Activated naive CD4-positive, alpha-beta T cell treated with anti-CD3 and anti-CD28 coated beads, Interleukin-2, amount 50 U/mL, for 16 hours (primary cell): Measurements from ENCODE around the gene C1QTNF6.
A peak's percentile ranks its signal among the peaks of the same experiment; 100 is the strongest.
"Not testable (repeated sequence)": the region's sequence is repeated elsewhere in the genome, so short reads cannot be mapped to it uniquely, and the experiment has no call there.

ENCODE experiments used
- DNase-seq: peaks from one replicate; pipeline ENCODE4 v3.0.0-alpha.2; 2020

Gene C1QTNF6

DNA sequence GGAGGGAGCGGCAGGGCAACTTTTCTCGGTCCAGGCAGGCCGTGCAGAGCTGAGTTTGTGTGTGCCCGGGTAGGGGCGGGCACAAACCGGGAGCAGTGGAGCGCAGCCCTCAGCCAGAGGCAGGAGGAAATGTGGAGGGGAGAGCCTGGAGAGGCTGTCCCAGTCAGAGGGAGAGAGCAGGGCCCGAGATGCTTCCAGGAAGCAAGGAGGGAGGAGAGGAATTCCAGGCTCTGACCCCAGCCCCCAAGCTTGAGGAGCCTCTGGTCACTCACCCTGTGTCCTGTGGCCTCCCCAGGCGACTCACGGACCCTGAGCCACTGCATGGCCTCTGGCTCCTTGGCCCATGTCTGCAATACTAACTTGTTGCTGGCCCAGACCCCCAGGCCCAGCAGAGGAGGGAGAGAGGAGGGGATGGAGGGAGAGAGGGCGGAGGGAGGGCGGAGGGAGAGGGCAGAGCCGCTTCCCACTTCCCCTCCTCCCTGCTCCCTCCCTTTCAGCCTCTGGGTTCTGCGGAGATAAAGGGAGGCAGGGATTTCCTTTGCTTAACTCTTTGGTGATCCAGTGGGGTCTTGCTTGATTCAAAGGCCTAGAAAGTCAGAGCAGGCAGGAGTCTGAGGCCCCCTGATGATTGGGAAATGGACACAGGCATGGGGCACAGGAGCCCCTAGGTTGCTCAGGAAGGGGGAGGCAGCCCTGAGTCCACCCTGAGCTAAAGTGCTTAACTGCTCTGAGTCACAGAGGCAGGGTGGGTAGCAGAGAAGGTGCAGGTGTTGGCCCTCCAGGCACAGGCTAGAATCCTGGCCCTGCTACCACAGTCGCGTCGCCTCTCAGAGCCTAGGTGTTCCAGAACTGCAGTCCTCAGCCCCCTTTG is at the start of gene C1QTNF6:
Gene C1QTNF6, minus strand, starts transcription at position 357 of the 871 bp plus-strand sequence. Its CDS starts 34 bp downstream, at position 323.
- no peak for DNase-seq

DNA sequence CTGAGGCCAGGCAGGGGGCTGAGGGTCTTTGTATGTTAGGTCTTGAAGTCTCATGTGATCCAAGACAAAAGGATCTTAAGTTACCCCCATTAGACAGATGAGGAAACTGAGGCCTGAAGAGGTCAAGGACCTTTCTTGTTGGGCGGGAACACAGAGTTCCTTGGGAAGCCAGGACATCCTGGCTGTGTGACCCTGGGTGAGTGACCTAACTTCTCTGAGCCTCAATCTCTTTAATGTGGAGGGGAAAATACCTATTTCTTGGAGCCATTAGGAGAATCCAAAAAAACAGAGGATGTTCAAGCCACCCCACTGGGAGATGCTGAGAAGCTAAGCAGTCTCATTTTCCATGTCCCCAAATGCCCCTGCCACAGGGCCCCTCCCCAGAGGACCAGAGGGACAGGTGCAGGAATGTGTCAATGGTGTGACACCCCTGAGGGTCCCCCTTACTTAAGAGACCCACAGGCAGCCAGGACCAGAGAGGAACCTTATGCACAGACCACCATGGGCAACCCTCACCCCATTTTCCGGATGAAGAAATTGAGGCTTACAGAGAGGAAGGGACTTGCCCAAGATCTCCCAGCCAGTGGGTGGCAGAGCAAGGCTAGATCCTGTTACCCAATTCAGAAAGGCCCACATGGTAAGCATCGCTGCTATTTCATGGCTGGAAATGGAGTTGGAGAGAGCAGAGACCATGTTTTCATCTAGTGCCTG is 48.0 kb upstream of the C1QTNF6 start:
- no peak for DNase-seq

DNA sequence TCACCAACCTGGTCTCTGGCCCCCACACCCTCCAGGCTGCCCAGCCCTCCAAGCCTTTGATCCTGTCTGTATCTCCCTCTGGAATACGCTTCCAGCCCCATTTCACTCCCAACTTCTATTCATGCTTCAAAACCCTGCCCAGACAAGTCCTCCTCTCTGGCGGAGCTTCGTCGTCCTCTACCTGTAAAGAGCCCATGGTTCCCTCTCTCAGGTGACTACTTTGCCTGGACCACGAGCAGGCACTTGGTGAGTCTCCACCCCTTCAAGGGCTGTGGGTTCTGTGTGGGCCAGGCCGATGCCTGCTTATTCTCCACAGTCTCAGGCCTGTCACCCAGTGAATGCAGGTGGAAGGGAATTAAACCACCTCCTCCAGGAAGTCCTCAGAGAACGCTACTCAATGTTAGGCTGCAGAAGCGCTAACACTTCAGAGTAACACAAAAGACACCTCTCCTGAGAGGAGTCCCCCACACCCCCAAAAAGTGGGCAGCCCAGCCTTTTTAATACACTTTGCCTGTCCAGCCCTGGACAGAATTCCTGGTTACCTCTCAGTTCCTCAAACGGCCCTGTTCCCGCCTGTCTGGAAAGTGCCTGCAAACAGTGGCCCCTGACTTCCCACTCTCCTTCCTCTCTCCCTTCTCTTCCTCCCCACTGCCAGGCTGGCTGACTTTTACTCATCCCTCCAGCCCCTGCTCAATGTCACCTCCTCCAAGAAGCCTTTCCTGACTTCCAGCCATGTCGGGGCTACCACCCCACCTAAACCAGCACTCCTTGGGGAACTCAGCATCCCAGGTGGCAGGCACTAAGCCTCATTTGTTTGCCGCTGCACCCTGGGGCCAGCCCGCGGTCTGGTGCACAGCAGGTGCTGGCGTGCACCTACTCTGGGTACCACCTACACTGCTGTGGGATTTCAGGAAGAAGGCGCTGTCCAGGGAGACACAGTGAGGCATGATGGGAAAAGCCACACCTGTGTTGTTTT is 47.0 kb upstream of the C1QTNF6 start:
- DNase-seq, result no peak

DNA sequence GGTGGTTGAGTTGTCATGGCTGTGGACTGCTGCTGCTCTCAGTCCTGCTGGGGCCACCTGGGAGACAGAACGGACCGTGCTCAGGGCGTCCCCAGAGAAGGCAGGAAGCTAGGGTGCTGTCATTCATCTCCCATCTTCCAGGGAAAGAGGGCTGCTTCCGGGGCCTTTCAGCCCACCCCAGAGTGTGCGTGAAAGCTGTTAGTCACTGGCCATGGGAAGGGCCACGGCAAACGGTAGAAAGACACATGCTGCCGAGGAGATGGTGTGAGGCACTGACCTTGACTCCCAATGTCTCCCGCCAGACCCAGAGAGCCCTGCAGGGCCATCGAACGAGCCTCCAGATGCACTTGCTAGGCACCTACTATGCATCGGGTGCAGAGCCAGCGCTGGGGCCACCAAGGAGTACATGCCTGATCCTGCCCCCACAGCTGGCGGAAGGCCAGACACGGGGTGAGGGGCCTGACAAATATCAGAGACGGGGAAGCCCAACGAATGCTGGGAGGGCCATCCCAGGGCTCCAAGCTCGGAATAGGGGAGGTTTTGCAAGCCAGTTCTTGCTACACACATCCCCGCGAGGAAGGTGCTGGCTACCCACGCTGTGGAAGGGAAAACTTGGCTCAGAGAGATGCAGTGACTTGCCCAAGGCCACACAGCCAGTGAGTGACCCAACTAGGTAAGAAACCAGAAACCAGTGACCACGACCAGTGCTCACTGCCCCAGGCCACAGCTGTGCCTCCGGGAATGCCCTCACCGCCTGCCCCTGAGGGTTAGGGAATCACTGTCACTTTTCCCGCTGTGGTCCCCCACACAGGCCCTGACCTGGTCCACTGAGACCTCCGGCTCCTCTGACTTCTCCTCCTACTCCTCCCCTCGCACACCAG is 45.9 kb upstream of the C1QTNF6 start:
- DNase-seq, result no peak

DNA sequence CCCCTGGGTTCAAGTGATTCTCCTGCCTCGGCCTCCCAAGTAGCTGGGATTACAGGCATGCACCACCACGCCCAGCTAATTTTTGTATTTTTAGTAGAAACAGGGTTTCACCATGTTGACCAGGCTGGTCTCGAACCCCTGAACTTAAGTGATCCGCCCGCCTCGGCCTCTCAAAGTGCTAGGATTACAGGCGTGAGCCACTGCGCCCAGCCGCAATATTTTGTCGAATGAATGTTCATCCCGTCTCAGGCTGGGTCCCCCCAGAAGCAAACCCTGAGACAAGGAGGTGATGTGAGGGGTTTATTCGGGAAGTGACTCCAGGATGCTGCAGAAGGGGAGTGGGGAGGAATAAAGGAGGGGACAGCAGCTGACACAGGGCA is 45.3 kb upstream of the C1QTNF6 start:
- DNase-seq, result not testable (repeated sequence)

DNA sequence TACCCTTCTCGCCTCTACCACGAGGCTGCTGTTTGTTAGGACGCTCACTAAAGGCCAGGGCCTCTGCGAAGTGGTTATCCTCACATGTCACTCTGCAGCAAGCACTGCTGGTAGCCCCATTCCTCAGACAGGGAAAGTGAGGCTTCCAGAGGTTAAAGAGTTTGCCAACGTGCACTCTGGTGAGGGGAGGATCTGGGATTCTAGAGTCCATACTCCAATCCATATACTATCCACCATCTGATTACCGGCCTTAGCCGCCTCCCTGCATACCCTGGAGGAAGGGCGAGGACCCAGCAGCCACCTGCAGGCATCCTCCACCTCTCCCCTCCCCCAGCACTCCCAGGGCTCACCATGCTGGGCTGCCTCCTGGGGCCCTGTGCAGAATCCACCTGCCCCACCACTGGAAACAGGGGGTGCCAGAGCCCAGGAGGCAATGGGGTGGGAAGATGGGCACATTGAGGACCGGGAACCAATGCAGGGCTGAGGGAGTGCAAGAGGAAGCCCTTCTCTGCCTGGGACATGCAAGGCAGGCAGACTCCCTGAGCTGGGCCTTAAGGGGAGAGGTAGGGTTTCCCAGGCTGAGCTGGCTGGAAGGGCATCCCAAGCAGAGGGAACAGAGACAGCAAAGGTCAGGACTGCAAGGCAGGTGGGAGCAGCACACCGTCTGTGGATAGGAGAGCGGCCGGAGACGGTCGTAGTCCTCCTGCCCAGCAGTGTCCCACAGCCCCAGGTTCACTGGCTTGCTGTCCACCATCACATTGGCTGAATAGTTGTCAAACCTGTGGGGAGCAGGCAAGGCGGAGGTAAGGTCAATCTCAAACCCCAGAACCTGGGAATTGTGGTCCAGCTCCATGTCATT is 44.3 kb upstream of the C1QTNF6 start:
- DNase-seq, result no peak

DNA sequence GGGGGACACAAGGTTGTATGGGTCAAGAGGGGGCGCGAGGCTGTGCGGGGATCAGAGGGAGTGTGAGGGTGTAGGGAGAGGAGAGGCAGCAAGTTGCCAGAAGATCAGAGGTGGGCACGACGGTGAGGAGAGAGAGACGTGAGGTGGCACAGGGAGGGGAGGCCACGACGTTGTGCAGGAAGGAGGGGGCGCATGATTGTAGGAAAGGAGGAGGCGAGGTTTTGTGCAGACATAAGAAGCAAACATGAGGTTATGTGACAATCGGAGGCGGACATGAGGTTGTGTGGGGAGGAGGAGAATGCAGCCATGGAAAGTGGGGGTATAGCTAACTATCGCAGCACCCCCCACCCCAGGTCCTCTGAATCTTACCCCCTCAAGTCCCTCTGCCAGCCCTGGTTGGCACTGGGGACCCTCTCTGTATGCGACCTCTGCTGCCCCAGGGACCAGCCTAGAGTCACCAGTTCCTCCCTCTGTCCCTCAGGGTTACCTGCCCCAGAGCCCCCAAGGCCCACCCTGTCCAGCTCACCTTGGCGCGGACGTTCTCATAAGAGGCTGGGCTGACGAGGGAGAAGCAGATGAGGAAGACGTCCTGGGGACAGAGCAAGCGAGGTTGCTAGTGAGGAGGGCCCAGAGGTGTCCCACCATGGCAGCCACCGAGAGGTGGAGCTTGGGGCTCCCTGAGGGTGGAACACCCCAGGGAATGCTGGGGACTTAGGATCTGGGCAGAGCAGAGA is 43.5 kb upstream of the C1QTNF6 start:
- peak; percentile 66 for DNase-seq

DNA sequence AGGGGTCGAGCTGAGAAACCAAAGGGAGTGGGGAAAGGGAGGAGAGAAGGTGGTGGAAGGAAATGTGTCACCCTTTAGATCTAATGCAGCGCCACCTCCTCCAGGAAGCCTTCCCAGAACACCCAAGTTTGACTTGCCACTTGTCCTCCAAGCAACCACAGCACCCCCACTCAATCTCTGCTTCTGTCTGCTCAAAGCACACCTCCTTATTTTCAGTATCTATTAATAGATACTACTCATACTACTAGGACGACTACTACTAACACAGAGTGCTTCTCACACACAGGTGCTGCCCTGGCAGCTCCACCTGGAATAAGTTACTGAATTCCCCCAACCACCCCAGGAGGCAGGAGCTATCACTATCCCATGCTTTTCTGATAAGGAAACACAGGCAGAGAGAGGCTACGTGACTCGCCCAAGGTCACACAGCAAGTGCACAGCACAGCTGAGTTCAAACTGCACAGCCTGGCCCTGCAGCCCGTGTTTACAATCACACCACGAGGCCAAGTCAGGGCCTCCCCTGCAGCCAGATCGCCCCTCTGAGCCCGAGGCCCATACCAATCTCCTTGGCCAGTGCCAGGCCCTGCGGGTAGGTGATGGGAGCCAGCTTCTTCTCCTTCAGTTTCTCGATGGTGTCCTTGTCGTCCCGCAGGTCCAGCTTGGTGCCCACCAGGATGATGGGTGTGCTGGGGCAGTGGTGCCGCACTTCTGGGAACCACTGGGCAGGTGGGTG is 42.8 kb upstream of the C1QTNF6 start:
- peak; percentile 81 for DNase-seq

DNA sequence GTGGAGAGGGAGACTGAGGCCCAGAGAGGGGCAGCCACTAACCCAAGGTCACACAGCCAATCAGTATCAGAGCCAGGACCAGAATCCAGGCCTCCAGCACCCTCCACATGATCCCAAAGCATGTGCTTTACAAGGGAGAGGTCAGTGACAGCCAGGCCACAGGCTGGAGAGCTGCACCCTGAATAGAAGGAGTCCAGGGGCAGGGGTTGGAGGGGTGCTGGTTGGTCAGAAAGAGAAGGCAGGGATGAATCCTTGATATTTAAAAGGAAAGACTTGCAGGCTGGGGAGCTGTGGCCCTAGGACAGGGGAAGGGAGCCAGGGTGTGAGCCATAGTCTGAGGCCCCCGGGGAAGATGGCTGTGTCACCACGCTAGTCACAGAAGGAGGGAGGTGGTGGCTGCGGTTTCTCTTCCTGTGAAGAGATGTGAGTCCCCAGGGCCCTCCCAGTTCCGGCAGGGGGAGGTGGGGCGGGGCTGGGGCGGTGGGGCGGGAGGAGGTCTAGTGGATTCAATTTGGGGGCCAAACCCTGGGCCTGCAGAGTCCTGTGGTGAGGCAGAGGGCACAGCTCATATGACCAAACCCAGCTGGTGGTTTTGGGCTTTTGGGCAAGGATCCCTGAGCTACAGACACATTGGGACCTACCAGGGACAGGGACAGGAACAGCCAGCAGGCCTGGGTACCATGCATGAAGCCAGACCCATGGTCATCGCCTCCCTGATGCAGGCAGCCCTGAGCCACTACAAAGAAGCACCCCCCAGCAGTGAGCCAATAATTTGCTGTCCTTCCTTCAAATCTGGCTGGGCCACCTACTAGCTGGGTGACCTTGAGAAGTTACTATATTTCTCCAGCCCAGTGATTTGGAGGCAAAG is 42.0 kb upstream of the C1QTNF6 start:
- peak; percentile 89 for DNase-seq

DNA sequence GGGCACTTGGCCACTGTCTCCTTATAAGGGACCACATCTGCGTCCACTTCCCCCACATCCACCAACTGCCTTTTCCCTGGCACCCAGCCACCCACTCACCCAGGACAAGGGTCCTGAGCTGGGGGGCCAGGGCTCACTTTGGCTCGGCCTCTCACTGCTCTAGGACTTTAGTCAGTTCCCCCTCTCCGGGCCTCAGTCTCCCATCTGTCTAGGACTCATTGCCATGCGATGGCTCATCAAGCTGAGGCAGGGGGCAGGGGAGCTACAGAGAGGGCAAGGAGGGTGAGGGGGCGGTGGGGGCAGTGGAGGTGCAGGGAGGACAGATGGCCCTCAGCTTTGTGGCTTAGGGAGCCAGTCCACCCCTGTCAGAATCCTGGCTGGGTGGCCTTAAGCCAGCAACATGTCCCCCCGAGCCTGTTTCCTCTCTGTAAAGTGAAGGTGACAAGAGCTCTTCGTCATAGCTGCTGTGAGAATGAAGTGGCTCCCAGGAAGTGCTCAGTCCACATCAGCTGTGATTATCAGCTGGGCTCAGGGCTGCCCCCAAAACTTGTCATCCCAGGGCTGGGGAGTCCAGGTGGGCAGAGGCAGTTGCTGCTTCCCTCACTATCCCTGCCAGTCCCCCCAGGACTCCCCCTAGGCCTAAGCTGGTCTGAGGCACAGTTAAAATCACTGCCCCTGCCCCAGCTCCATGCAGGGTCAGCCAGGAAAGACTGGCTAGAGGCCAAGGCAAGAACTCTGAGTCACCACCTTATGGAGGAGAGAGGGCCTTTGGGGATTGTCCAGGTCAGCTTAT is 41.2 kb upstream of the C1QTNF6 start:
- DNase-seq, result no peak

DNA sequence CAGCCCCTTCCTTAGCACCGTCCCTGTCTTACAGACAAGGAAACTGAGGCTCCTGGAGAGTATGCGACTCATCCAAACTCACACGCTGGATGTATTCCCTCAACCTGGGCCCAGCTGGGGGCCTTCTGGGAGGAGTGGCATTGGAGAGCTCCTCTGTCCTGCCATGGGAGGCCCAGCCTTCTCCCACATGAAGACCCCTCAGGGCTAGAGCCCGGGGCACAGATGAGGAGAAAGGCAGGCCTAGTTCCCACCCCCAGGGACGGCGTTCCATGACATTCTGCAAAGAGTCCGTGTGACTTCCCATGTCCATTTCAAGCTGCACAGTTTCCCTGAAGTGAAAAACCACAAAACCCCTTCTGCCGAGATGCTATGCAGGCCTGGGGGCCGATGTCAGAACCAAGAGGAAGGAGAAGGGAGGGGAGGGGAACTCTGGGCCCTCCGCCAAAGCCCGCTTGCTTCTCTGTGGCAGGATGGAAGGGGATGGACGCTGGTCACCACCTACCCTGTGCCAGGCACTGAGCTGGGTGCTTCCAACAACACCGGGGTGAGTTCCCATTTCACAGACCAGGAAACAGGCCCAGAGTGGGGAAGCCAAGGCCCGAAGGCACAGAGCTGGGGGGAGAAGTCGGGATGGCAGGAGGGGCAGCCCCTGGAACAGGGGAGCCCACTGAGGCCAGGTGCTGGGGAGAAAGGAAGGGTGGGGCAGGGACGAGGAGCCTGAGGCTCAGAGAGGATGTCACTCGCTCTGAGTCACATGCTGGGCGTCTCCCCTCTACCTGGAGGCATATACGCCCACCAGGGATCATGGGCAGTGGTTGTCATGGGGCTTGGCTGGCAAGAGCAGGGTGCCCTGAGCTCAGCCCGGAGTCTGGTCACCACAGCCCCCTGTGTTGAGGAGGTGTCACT is 40.3 kb upstream of the C1QTNF6 start:
- DNase-seq, result peak; percentile 54

DNA sequence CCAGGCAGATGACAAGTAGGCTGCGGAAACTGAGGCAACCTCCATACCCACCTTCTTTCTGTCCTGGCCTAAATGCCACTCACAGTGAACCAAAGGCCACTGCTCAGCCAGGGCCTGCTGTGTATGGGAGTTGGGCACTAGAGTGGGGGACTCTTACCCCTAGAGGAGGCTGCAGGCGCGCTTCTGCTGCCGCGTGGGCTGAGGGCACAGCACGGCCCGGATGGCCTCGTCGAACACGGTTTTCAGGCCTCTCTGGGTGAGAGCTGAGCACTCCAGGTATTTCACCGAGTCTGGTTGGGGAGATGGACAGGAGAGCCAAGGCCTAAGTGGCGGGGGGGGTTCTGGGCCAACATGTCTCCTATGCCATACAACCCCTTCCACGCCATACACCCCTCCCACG is 38.5 kb upstream of the C1QTNF6 start:
- DNase-seq, result no peak

DNA sequence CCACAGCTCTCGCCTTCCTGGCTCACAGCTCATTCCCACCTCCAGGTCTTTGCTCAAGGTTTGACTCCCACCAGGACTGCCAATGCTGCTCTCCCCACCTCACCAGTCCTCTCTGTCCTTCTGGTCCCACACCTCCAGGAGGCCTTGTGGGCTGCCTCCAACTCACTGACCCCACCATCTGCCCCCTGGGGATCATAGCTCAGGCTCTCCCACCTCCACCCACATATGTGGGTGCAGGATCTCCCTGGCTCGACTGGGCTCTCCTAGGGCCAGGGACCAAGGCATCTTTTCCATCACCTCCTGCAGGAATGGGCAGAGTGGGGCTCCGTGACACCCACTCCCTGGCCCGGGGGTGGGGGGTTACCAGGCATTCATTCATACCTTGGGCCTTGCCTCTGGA is 38.0 kb upstream of the C1QTNF6 start:
- no peak for DNase-seq

DNA sequence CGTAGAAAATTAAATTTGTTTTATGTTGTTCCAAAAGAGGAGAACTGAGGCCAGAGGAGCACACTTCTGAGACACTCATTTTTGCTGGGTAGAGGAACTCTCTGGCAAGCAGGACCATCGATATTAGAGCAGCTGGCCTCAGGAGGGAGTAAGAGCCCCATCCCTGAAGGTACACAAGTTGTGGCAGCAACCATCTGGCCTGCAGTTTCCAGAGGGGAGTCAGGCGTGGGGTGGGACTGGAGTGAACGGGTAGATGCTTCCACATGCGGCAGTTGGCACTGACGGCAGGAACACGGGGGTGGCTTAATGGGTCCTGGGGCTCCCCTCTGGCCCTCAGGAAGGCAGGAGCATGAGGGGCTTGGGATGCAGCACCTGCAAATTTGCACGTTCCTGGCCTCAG is 37.4 kb upstream of the C1QTNF6 start:
- DNase-seq, result no peak

DNA sequence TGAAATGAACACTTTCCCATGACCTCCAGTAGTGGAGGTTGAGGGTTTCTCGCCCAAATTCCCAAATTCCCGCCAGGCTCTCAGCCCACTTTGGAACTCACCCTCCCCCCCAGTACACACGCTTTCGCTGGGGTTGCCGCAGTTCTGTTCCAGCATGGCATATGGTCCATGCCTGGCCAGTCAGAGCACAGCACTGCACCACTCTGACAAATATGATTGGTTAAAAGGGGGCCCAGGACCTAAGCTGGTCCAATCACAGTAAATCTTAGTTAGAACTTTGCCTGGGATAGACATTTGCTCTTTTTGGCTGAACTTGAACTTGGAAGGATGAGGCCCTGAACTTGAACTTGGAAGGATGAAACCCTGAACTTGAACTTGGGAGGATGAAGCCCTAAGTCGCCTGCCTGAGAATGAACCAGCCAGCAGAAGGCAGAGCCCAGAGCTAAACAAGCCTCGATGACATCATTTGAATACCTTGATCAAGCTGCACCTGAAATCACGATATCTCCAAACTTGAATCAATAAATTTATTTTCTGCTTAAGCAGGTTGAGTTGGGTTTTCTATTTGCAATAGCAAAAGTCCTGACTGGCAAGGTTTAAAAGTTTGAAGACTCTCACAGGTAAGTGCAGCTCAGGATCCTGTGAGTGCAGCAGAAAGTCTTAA is 36.8 kb upstream of the C1QTNF6 start:
- no peak for DNase-seq

DNA sequence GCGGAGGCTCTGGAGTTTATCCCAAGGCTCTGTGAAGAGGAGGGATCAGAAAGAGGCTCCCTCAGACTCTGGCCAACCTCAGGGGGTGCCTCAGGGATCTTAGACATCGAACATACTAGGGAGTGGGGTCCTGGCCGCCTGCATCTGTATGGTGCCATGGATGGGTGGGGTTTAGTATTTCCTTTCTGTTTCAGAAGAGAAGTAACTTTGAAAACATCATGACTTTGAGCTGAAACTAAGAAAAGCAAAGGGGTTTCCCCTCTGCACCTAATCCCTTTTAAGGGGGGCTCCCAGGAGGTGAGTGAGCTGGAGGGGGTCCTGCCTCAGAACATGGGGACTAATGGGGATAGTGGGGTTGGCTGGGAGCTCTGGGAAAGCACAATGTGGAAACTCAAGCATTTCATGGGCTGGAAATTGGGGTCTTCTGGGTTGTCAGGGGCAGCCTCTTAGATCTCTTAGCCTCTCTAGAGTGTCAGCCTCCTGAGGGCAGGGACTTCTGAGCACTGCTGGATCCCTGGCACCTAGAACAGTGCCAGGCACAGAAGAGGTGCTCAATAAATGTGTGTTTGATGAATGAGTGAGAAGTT is 36.0 kb upstream of the C1QTNF6 start:
- peak; percentile 51 for DNase-seq
